ENCODE data around the gene NLGN2.

Gene NLGN2

DNA sequence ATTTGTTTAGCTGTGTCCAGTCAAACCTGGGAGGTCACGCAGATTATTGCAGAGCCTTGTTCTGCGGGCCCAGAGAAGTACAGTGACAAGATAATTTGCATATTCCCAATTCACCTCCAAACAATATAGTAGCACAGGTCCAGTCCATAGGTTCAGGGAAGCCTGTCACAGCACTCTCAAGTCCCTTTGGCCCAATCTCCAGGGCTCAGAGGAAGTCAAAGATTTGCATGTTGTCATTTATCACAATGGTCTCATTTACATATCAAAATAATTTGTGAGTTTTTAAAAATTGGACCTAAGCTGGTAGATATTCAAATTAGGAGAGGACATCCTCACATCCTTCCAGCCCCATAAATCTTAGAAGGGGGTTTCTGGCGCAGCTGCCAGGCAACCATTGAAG is 59.9 kb downstream of the NLGN2 start:
- H3K27me3 ChIP-seq (replicated peaks; ENCODE audit: control insufficient read depth, insufficient read depth, low read length), result no peaks in the 10 kb centered on the region
- H3K36me3 ChIP-seq (ENCODE audit: control insufficient read depth, insufficient read depth, low read length), result peaks cover 4% of the 10 kb centered on the region
- TF ChIP-seq, protein P1, sequence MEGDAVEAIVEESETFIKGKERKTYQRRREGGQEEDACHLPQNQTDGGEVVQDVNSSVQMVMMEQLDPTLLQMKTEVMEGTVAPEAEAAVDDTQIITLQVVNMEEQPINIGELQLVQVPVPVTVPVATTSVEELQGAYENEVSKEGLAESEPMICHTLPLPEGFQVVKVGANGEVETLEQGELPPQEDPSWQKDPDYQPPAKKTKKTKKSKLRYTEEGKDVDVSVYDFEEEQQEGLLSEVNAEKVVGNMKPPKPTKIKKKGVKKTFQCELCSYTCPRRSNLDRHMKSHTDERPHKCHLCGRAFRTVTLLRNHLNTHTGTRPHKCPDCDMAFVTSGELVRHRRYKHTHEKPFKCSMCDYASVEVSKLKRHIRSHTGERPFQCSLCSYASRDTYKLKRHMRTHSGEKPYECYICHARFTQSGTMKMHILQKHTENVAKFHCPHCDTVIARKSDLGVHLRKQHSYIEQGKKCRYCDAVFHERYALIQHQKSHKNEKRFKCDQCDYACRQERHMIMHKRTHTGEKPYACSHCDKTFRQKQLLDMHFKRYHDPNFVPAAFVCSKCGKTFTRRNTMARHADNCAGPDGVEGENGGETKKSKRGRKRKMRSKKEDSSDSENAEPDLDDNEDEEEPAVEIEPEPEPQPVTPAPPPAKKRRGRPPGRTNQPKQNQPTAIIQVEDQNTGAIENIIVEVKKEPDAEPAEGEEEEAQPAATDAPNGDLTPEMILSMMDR (IDR thresholded peaks at IDR 0.05; ENCODE audit: insufficient read depth, low read length, poor library complexity, severe bottlenecking), result no peak
- H3K4me3 ChIP-seq (replicated peaks; ENCODE audit: low read depth, low read length), result no peak overlapping the region
- DNase-seq (ENCODE audit: extremely low read depth, insufficient read length), result no peak

DNA sequence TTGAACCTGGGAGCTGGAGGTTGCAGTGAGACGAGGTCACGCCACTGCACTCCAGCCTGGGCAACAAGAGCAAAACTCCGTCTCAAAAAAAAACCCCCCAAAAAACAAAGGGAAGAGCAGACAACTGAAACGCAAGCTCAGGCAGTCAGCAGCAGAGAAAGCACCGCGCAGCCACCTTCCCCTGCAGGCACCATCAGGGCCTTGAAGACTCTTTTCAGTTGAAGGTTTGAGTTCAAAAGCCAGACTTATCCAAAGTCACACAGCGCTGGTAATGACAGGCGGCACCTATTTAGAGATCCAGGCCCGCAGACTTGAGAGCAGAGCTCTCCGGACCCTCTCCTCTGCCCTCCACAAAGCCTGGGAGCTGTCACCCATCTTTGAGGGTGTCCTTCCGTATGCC is 60.6 kb downstream of the NLGN2 start:
- no peaks in the 10 kb centered on the region for H3K27me3 ChIP-seq (replicated peaks; ENCODE audit: control insufficient read depth, insufficient read depth, low read length)
- DNase-seq (ENCODE audit: extremely low read depth, insufficient read length), result no peak
- H3K36me3 ChIP-seq (ENCODE audit: control insufficient read depth, insufficient read depth, low read length), result peaks cover 4% of the 10 kb centered on the region
- TF ChIP-seq, protein P1 (IDR thresholded peaks at IDR 0.05; ENCODE audit: insufficient read depth, low read length, poor library complexity, severe bottlenecking), result no peak
- no peak overlapping the region for H3K4me3 ChIP-seq (replicated peaks; ENCODE audit: low read depth, low read length)

DNA sequence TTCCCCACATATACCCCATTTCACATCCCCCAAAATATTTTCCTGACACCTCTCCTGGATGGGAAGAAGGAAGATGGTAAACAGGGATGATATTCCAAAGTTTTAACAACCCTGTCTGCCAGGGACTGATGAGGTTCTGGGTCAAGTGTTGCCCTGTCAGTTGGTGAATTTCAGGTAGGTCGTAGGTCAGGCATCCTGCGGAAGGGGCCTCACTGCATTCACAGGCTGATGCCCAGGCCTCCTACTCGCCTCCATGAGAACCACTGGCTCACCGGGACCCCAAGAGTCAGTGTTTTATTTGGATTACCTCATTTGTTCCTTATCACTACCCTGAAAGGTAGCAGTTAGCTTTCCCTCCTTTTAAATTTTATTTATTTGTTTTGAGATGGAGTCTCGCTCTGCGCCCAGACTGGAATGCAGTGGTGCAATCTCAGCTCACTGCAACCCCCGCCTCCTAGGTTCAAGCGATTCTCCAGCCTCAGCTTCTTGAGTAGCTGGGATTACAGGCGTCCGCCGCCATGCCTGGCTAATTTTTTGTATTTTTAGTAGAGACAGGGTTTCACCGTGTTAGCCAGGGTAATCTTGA is 61.3 kb downstream of the NLGN2 start:
- no peaks in the 10 kb centered on the region for H3K27me3 ChIP-seq (replicated peaks; ENCODE audit: control insufficient read depth, insufficient read depth, low read length)
- TF ChIP-seq, protein P1 (IDR thresholded peaks at IDR 0.05; ENCODE audit: insufficient read depth, low read length, poor library complexity, severe bottlenecking), result no peak
- DNase-seq (ENCODE audit: extremely low read depth, insufficient read length), result no peak
- H3K36me3 ChIP-seq (ENCODE audit: control insufficient read depth, insufficient read depth, low read length), result peaks cover 4% of the 10 kb centered on the region
- no peak overlapping the region for H3K4me3 ChIP-seq (replicated peaks; ENCODE audit: low read depth, low read length)
